Adrenal gland (tissue), 12 donors: ENCODE data around the gene INPP4B. TPM values are rescaled to one million over a fixed set of nuclear protein-coding genes. Genes with fewer than 3 reads are reported as not detected.

Experiments
- DNase-seq, 7 donors: peaks; one replicate each; pipeline ENCODE4 v3.0.0-alpha.2; 2019 to 2020
- H3K27ac ChIP-seq, 5 donors: fragments of 200-600 bp; sonication (generic) in 4 of 5; 1 replicate in 3 of 5; 2 replicates in 2 of 5; pipeline versions ENCODE4 v1.5.1 to v1.8.0; 2016 to 2020; ENCODE audit warnings: mild to moderate bottlenecking in 1 of 5
- H3K27me3 ChIP-seq: fragments of 200-600 bp; 2 replicates; pipeline ENCODE4 v1.8.0; 2021
- H3K36me3 ChIP-seq, 2 donors: fragments of 200-600 bp; replicated peaks in 1 of 2; 1 replicate in 1 of 2; 2 replicates in 1 of 2; pipeline versions ENCODE4 v1.5.1 to v1.8.0; 2018 to 2022
- H3K4me1 ChIP-seq, 2 donors: fragments of 200-600 bp; replicated peaks in 1 of 2; 1 replicate in 1 of 2; 2 replicates in 1 of 2; pipeline versions ENCODE4 v1.5.1 to v1.8.0; 2018 to 2021
- H3K4me3 ChIP-seq, 4 donors: fragments of 200-600 bp; sonication (generic) in 3 of 4; one replicate each; pipeline ENCODE4 v1.5.1; 2016 to 2018
- H3K9me3 ChIP-seq, 3 donors: fragments of 200-600 bp; sonication (generic) in 1 of 3; replicated peaks in 1 of 3; 1 replicate in 2 of 3; 2 replicates in 1 of 3; pipeline versions ENCODE4 v1.5.1 to v1.8.0; 2016 to 2021
- CTCF ChIP-seq, 6 experiments: fragments of 450-650 bp in 4 of 6; fragments of 200-600 bp in 2 of 6; sonication (generic) in 1 of 6; IDR thresholded peaks; 1 replicate in 5 of 6; 2 replicates in 1 of 6; pipeline versions ENCODE4 v1.5.1 to v1.8.0; 2016 to 2021; ENCODE audit warnings: antibody characterized with exemption in 6 of 6, mild to moderate bottlenecking in 2 of 6, moderate library complexity in 1 of 6
- POLR2A ChIP-seq, 2 donors: fragments of 450-650 bp; IDR thresholded peaks; one replicate each; pipeline ENCODE4 v1.6.1; 2017; ENCODE audit warnings: antibody characterized with exemption in 2 of 2, mild to moderate bottlenecking in 2 of 2, moderate library complexity in 1 of 2
- WGBS, 4 donors: extraction: QIAGEN DNeasy Blood & Tissue Kit in 2 of 4; methylation state at CpG; one replicate each; pipeline versions ENCODE4 v1.1.5 to v1.1.7; 2013 to 2017; 5-methylcytosine and 5-hydroxymethylcytosine counted together
- intact Hi-C, 2 donors: fragments of 100-400 bp; cut with DNase I; formaldehyde crosslinking; loops; one replicate each; pipeline versions ENCODE4 v1.14.1 to v1.15.0; 2022 to 2023
- polyA plus RNA-seq, 3 donors: library from polyadenylated mRNA; stranded (reverse); fragments of 200-250 nt in 2 of 3; fragments of 350-450 nt in 1 of 3; fragmentation: Illumina TruSeq in 1 of 3; extraction: RNeasy Lipid Tissue Mini Kit (QIAGEN cat#74804) in 1 of 3; gene quantifications; one replicate each; pipeline ENCODE4 v1.2.3, GENCODE V29; 2013 to 2014
- total RNA-seq, 9 donors: library from RNA; depleted of rRNA in 4 of 9; stranded (reverse); fragments of >200 nt in 4 of 9; fragments of 120-200 nt in 1 of 9; fragmentation: NEBNext Ultra II Directional in 1 of 9; extraction: Animal tissue kit (Norgen Biotek cat#: 25700) in 1 of 9; gene quantifications; one replicate each; pipeline versions ENCODE4 v1.1.0 to v1.2.4, GENCODE V29; 2013 to 2023
- donor health status: healthy with polysubstance abuse.
- donor health status: Bipolar disorder and iron deficiency.
- donor health status: DM: yes; HTN: yes; CAD: no.
- donor health status: DM: no; HTN: no; CAD: no.
- donor health status: DM: no; HTN: no; CAD: no.
- donor health status: DM: yes; HTN: yes; CAD: no.

INPP4B gene
- total and polyA plus RNA-seq, 12 donors: 2.2 to 21.6 (median 11.8) TPM

GRCh38 chr4:142719854-142720541 lies 126.1 kb downstream of the INPP4B start:
- no peaks in the 10 kb centered on the region for H3K9me3 ChIP-seq
- intact Hi-C loops: loop anchor here (10.0 kb wide), 3 partner anchors 365 to 595 kb away; no protein-coding TSS in a partner anchor
- no peaks in the 10 kb centered on the region for H3K4me1 ChIP-seq
- WGBS, 4 donors: 44 to 50% (median 47%) methylated on average over 5 of the region's 5 CpGs
- TF ChIP-seq CTCF (IDR thresholded peaks at IDR 0.05) (peak; percentile 42 to 64 (median 50)), POLR2A (IDR thresholded peaks at IDR 0.05) (no peak)
- H3K27me3 ChIP-seq: no peaks in the 10 kb centered on the region
- H3K27ac ChIP-seq: no peak overlapping the region
- H3K36me3 ChIP-seq: no peaks in the 10 kb centered on the region
- DNase-seq: no peak
- no peak overlapping the region for H3K4me3 ChIP-seq

- DNase-seq: no peak
- no peaks in the 10 kb centered on the region for H3K36me3 ChIP-seq
- H3K27ac ChIP-seq: no peak overlapping the region
- intact Hi-C loops: loop anchor here in 1 of 2 donors (10.0 kb wide), 1 partner anchor 374 kb away; no protein-coding TSS in a partner anchor
- TF ChIP-seq POLR2A (IDR thresholded peaks at IDR 0.05) (no peak), CTCF (IDR thresholded peaks at IDR 0.05) (no peak)
- H3K9me3 ChIP-seq: no peaks in the 10 kb centered on the region
- no peaks in the 10 kb centered on the region for H3K27me3 ChIP-seq
- no peak overlapping the region for H3K4me3 ChIP-seq
- H3K4me1 ChIP-seq: no peaks in the 10 kb centered on the region
These were observed 127.1 kb downstream of the INPP4B start for GRCh38 chr4:142718981-142719380.

GRCh38 chr4:142715727-142716126 lies 130.4 kb downstream of the INPP4B start:
- no peak overlapping the region for H3K27ac ChIP-seq
- H3K4me3 ChIP-seq: no peak overlapping the region
- intact Hi-C loops: loop anchor here in 1 of 2 donors (10.0 kb wide), 1 partner anchor 371 kb away; no protein-coding TSS in a partner anchor
- H3K36me3 ChIP-seq: no peaks in the 10 kb centered on the region
- no peaks in the 10 kb centered on the region for H3K4me1 ChIP-seq
- TF ChIP-seq CTCF (IDR thresholded peaks at IDR 0.05) (no peak), POLR2A (IDR thresholded peaks at IDR 0.05) (no peak)
- DNase-seq: no peak
- H3K9me3 ChIP-seq: no peaks in the 10 kb centered on the region
- no peaks in the 10 kb centered on the region for H3K27me3 ChIP-seq

- Histone ChIP-seq H3K27me3 (no peaks in the 10 kb centered on the region), H3K27ac (no peak overlapping the region), H3K36me3 (no peaks in the 10 kb centered on the region), H3K9me3 (no peaks in the 10 kb centered on the region), H3K4me3 (no peak overlapping the region), H3K4me1 (no peaks in the 10 kb centered on the region)
- DNase-seq: no peak
- intact Hi-C loops: loop anchor here in 1 of 2 donors (10.0 kb wide), 1 partner anchor 369 kb away; no protein-coding TSS in a partner anchor
- 85 to 98% (median 96%) methylated on average over 2 of the region's 2 CpGs for WGBS, 4 donors
- TF ChIP-seq CTCF (IDR thresholded peaks at IDR 0.05): no peak
These were observed 132.6 kb downstream of the INPP4B start for GRCh38 chr4:142713282-142714030.
